Esophagus muscularis mucosa (tissue), 3 donors: Measurements from ENCODE around the gene MTG2.

ENCODE experiments used
- CTCF ChIP-seq, 3 experiments: fragments of 200-600 bp in 2 of 3; fragments of 450-650 bp in 1 of 3; sonication (generic) in 2 of 3; IDR thresholded peaks; one replicate each; pipeline ENCODE4 v1.5.1; 2017 to 2019; ENCODE audit warnings: antibody characterized with exemption in 3 of 3, mild to moderate bottlenecking in 2 of 3, moderate library complexity in 1 of 3
- POLR2A ChIP-seq: fragments of 450-650 bp; IDR thresholded peaks from one replicate; pipeline ENCODE4 v1.6.1; 2017; ENCODE audit warnings: antibody characterized with exemption, moderate library complexity, mild to moderate bottlenecking, low read depth

GRCh38 chr20:62159839-62160238, 23.0 kb upstream of the MTG2 start:
- TF ChIP-seq CTCF (IDR thresholded peaks at IDR 0.05) (no peak), POLR2A (no peak)
